HG03354 (cell line): ENCODE measurements around the gene PHF14.
A peak's percentile ranks its signal among the peaks of the same experiment; 100 is the strongest.

Experiments
- ATAC-seq: cut with Tn5 transposase; IDR thresholded peaks from one replicate; pipeline ENCODE4 v1.9.1; 2021; ENCODE audit warnings: mild to moderate bottlenecking; ENCODE audit not compliant: unreplicated experiment, poor library complexity, severe bottlenecking

PHF14 gene

GRCh38 chr7:11193888-11194287, 220.2 kb downstream of the PHF14 start:
- ATAC-seq: no peak

DNA sequence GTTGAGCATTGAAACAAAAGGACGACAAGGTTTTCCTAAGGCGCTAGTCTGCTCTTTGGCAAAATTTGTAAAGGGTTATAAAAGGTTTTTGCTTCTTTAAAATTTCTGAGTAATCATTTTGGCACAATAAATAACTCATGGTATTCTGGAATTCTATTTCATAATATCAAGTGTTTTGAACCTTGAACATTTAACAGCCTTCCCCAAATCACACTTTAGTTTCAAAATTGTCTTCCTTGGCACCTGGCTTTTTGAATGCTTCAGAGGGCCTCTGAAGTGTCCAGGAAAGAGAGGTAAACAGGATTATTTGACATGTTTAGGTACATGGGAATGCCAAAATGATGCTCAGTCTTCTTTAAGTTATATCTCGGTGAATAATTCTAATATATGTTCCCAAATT, 220.8 kb downstream of the PHF14 start:
- no peak for ATAC-seq

DNA sequence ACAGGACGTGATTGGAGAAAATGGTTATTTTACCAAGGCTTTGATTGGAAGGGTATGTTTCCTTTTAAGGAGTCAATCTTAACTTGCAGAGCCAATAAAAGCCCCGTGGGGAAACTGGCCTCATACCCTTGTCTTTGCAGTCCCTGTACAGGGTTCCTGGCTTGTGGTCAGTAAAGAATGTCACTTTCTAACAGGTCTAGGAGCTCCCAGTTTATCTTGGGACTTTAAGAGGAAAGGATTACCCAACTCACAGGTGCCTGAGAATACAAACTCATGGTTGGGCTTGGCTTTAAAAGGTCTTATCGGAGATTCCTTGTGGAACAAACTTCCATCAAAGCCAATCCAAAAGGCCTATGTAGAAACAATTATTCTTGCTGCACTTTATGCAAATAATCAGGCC, 221.8 kb downstream of the PHF14 start:
- no peak for ATAC-seq

DNA sequence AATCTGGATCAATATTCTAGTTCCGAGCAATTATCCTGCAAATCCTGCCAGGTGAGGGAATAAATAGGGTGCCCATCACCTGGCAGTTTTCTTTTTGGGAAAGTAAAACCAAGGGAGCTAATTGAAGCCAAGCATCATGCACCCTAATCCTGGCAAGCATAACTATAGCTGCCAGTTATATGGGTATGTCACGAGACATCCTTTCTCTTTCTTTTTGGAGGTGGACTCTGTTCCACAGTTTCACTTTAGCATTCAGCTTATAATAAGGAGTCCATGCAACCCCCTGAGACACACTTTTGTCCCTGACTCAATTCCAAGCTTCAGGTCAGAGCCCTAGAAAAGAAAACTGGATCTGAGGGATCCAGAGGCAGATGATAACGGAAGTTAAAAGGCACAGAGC, 222.5 kb downstream of the PHF14 start:
- ATAC-seq: no peak

GRCh38 chr7:11203224-11203623, 229.6 kb downstream of the PHF14 start:
- no peak for ATAC-seq

GRCh38 chr7:11203683-11204082, 230.0 kb downstream of the PHF14 start:
- ATAC-seq: no peak

GRCh38 chr7:11206177-11206899, 232.7 kb downstream of the PHF14 start:
- ATAC-seq: no peak

DNA sequence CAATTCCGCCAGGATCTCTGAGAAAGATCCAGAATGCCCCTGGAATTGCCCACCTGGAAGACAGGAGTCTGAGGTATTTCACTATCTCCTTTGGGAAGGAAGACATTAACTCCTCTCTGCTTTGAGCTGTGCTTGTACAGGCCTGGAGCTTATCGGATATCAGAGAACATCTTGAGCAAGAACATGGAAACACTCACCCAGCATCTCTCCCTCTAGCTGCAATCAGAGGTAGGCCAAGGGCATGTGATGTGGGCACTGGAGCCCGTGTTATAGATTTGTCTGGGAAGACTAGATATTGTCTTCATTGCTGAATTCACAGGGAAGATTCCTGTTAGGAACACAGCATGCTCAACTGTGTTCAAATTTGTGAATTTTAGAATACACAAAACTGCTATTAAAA, 233.9 kb downstream of the PHF14 start:
- ATAC-seq: no peak

GRCh38 chr7:11208883-11209465, 235.3 kb downstream of the PHF14 start:
- ATAC-seq: no peak

DNA sequence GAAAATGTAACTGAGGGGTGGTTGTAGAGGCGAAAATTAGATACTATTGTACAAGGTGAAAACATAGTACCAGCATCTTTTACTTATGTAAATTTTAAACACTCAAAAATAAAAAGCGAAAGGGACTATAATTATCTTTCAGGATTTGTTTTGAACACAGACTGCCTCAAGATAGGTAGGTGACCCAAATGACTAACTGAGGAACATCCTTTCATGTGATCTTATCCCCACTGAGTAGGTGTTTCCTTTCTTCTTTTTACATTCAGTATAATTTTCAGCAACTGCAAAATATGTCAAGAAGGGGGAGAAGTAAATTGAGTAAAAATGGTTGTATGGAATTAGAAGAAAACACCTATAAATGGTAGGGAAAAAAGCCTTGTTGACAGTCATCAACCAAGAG, 236.7 kb downstream of the PHF14 start:
- ATAC-seq: no peak

DNA sequence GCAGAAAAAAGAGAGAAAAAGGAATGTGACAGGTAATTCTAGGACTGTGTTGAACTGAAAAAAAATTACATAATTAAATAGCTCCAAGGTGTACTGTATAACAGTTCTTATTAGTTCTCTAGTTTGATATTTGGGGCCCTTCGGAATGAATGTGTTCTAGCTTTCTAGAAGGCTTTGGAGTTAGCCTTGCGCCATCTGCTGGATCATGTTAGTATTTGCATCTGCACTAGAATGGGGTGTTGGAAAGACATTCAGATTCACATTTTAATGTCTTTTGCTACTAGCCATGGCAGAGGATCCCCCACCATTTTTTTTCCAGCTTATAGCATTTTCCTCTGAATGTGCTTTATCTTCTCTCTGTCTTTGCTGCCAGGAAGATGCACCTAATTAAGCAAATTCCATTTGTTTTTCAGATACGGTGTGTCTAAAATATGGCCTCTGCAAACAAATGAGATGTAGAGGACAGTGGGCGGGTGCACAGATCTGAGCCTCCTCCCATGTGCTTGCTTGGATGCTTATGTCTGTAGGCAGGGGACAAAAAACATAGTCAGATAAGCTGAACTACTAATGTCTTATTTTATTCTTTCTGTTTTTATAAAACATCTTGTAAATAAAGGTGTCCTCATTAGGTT, 238.5 kb downstream of the PHF14 start:
- ATAC-seq: peak; percentile 88

DNA sequence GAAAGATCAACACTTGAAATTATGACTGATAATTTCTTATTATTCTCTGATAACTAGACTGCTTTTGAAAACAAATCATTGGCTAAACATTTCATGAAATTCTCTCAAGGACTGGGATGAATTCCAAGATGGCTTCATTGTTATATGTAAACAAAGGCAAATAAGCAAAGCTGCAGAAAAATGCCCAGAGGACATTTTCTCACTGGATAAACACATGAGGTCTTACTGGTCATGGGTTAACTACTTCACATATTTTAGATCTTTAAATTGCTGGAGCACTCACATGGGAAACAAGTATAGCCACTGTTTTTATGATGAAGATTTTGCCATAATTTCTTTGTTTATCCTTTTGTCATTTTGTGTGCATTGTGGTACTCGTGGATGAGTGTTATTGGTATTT, 239.1 kb downstream of the PHF14 start:
- ATAC-seq: no peak

- ATAC-seq: no peak
These were observed 239.6 kb downstream of the PHF14 start for GRCh38 chr7:11213266-11213665.

DNA sequence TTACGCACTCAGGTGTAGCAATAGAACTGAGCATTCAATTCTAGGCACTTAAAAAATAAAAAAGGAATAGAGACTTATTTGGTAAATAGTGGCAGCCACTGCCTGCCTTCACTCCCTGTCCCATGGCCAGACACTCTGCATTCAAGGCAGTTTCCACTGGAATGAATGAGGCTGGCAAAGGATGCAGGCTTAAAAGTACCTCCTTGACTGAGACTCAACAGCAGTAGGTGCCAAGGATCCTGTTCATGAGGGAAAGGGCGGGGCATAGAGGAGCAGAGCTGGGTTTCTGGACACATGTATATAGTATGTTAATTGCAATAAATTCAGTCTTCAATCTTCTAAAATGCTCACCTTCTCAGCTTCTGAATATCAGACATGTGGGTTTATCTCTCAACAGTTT, 242.6 kb downstream of the PHF14 start:
- no peak for ATAC-seq

GRCh38 chr7:11217848-11218565, 244.3 kb downstream of the PHF14 start:
- ATAC-seq: no peak
